Psoas muscle (tissue), 8 donors: ENCODE results near the gene GDE1. TPM values are rescaled to one million over a fixed set of nuclear protein-coding genes. Genes with fewer than 3 reads are reported as not detected.
A peak's percentile ranks its signal among the peaks of the same experiment; 100 is the strongest.

Source experiments
- ATAC-seq, 4 donors: fragments of 200-7000 bp; cut with Tn5 transposase; one replicate each; pipeline ENCODE4 v1.9.1; 2020; ENCODE audit warnings: moderate library complexity in 3 of 4, mild to moderate bottlenecking in 2 of 4
- DNase-seq, 2 donors: peaks; one replicate each; pipeline ENCODE4 v3.0.0-alpha.2; 2020
- H3K27ac ChIP-seq: fragments of 200-600 bp; one replicate; pipeline ENCODE4 v1.8.0; 2022
- H3K27me3 ChIP-seq, 3 donors: fragments of 200-600 bp in 1 of 3; one replicate each; pipeline versions ENCODE4 v1.6.1 to v1.8.0; 2013 to 2022; ENCODE audit warnings: low read length in 2 of 3, mild to moderate bottlenecking in 2 of 3, moderate library complexity in 1 of 3; ENCODE audit not compliant: insufficient read depth in 3 of 3
- H3K36me3 ChIP-seq, 2 donors: fragments of 200-600 bp in 1 of 2; one replicate each; pipeline versions ENCODE4 v1.6.1 to v1.8.0; 2013 to 2022; ENCODE audit warnings: low read depth in 1 of 2, mild to moderate bottlenecking in 1 of 2, moderate library complexity in 1 of 2; ENCODE audit not compliant: insufficient read depth in 1 of 2
- H3K4me1 ChIP-seq: fragments of 200-600 bp; one replicate; pipeline ENCODE4 v1.8.0; 2022
- H3K4me3 ChIP-seq: fragments of 200-600 bp; one replicate; pipeline ENCODE4 v1.8.0; 2022; ENCODE audit warnings: mild to moderate bottlenecking
- H3K9me3 ChIP-seq: fragments of 200-600 bp; one replicate; pipeline ENCODE4 v1.8.0; 2022
- CTCF ChIP-seq: fragments of 200-600 bp; IDR thresholded peaks from one replicate; pipeline ENCODE4 v1.8.0; 2022; ENCODE audit warnings: antibody characterized with exemption
- WGBS, 3 donors: extraction: QIAGEN DNeasy Blood & Tissue Kit; methylation state at CpG; one replicate each; pipeline versions ENCODE4 v1.1.6 to v1.1.7; 2013; 5-methylcytosine and 5-hydroxymethylcytosine counted together
- intact Hi-C, 2 donors: fragments of 100-400 bp; cut with DNase I; formaldehyde crosslinking; loops; one replicate each; pipeline versions ENCODE4 v1.11.0 to v1.14.2; 2022
- polyA plus RNA-seq, 3 donors: library from polyadenylated mRNA; stranded (reverse); fragments of 200-250 nt; gene quantifications; one replicate each; pipeline ENCODE4 v1.2.3, GENCODE V29; 2013
- total RNA-seq, 4 donors: library from RNA; stranded (reverse); fragmentation: NEBNext Ultra II Directional in 2 of 4; extraction: Animal tissue kit (Norgen Biotek cat#: 25700) in 2 of 4; gene quantifications; one replicate each; pipeline versions ENCODE4 v1.2.1 to v1.2.4, GENCODE V29; 2021 to 2023
- donor health status: healthy with polysubstance abuse.
- donor health status: DM: no; HTN: no; CAD: no; lungs with moderate emphysema.
- donor health status: Bipolar disorder and iron deficiency.
- donor health status: healthy.
- donor health status: DM: yes; HTN: yes; CAD: no.
- donor health status: DM: no; HTN: no; CAD: no.
- donor health status: DM: no; HTN: no; CAD: no.
- donor health status: DM: yes; HTN: yes; CAD: no.

The GDE1 gene
- total and polyA plus RNA-seq, 7 donors = 30.8 to 90.1 (median 53.1) TPM

- ATAC-seq = peak; percentile 91 to 94 (median 93)
- no peak for TF ChIP-seq CTCF
Measured at GRCh38 chr16:19523559-19524355, 1.9 kb upstream of the GDE1 start, which contains the start of gene CCP110. CCP110 (plus strand) TSS chr16:19523942; CDS start chr16:19527882, 3,940 bp downstream.

GRCh38 chr16:19523184-19523558 lies 1.3 kb upstream of the GDE1 start:
- Histone ChIP-seq H3K9me3 (no peaks in the 10 kb centered on the region), H3K27me3 (no peaks in the 10 kb centered on the region), H3K4me1 (peaks cover 33% of the 10 kb centered on the region), H3K4me3 (peak overlapping the region; percentile 90), H3K27ac (peak overlapping the region; percentile 48), H3K36me3 (peaks cover 0 to 9% of the 10 kb centered on the region in 2 donors)
- no peak for ATAC-seq
- TF ChIP-seq CTCF = no peak
- WGBS, 3 donors = 70 to 76% (median 75%) methylated on average over 18 of the region's 18 CpGs
- intact Hi-C loops = loop anchor here in 1 of 2 donors (2.0 kb wide), 1 partner anchor 32 kb away; the partner anchor contains the start of gene VPS35L
- DNase-seq = no peak

More at GRCh38 chr16:19523559-19524355, 1.9 kb upstream of the GDE1 start, which contains the start of gene CCP110:
- H3K36me3 ChIP-seq = peaks cover 2 to 14% of the 10 kb centered on the region in 2 donors
- intact Hi-C loops = loop anchor here in 1 of 2 donors (2.0 kb wide), 1 partner anchor 31 kb away; the partner anchor contains the start of gene VPS35L
- WGBS, 3 donors = 1% methylated on average over 39 to 51 of the region's 51 CpGs
- peak; percentile 97 to 98 for DNase-seq
- H3K27ac ChIP-seq = peak within 1 kb of the TSS; percentile 48
- H3K9me3 ChIP-seq = no peaks in the 10 kb centered on the region
- H3K4me1 ChIP-seq = peaks cover 33% of the 10 kb centered on the region
- H3K27me3 ChIP-seq = no peaks in the 10 kb centered on the region
- peak within 1 kb of the TSS; percentile 90 for H3K4me3 ChIP-seq

GRCh38 chr16:19522760-19523159 lies 862 bp upstream of the GDE1 start:
- Histone ChIP-seq H3K4me1 (peaks cover 33% of the 10 kb centered on the region), H3K36me3 (peaks cover 0 to 5% of the 10 kb centered on the region in 2 donors), H3K4me3 (no peak overlapping the region), H3K27ac (no peak overlapping the region), H3K27me3 (no peaks in the 10 kb centered on the region), H3K9me3 (no peaks in the 10 kb centered on the region)
- DNase-seq (no peak), ATAC-seq (no peak)
- intact Hi-C loops = loop anchor here in 1 of 2 donors (2.0 kb wide), 1 partner anchor 32 kb away; the partner anchor contains the start of gene VPS35L
- no peak for TF ChIP-seq CTCF
- 91 to 98% (median 93%) methylated on average over 2 of the region's 2 CpGs for WGBS, 3 donors

GRCh38 chr16:19522397-19522732 lies 467 bp upstream of the GDE1 start:
- Histone ChIP-seq H3K9me3 (no peaks in the 10 kb centered on the region), H3K4me3 (peak overlapping the region; percentile 80), H3K27me3 (no peaks in the 10 kb centered on the region), H3K36me3 (peaks cover 0 to 3% of the 10 kb centered on the region in 2 donors), H3K27ac (peak overlapping the region; percentile 86), H3K4me1 (peaks cover 33% of the 10 kb centered on the region)
- no peak for DNase-seq
- intact Hi-C loops = loop anchor here in 1 of 2 donors (2.0 kb wide), 1 partner anchor 32 kb away; the partner anchor contains the start of gene VPS35L
- ATAC-seq = no peak
- 33 to 37% (median 35%) methylated on average over 5 of the region's 5 CpGs for WGBS, 3 donors
- TF ChIP-seq CTCF = no peak
